HG02642 (cell line): ENCODE measurements around the gene CSMD2.

Source experiments
- ATAC-seq: cut with Tn5 transposase; IDR thresholded peaks from one replicate; pipeline ENCODE4 v1.9.1; 2021; ENCODE audit warnings: mild to moderate bottlenecking; ENCODE audit not compliant: unreplicated experiment, poor library complexity

CSMD2 gene

DNA sequence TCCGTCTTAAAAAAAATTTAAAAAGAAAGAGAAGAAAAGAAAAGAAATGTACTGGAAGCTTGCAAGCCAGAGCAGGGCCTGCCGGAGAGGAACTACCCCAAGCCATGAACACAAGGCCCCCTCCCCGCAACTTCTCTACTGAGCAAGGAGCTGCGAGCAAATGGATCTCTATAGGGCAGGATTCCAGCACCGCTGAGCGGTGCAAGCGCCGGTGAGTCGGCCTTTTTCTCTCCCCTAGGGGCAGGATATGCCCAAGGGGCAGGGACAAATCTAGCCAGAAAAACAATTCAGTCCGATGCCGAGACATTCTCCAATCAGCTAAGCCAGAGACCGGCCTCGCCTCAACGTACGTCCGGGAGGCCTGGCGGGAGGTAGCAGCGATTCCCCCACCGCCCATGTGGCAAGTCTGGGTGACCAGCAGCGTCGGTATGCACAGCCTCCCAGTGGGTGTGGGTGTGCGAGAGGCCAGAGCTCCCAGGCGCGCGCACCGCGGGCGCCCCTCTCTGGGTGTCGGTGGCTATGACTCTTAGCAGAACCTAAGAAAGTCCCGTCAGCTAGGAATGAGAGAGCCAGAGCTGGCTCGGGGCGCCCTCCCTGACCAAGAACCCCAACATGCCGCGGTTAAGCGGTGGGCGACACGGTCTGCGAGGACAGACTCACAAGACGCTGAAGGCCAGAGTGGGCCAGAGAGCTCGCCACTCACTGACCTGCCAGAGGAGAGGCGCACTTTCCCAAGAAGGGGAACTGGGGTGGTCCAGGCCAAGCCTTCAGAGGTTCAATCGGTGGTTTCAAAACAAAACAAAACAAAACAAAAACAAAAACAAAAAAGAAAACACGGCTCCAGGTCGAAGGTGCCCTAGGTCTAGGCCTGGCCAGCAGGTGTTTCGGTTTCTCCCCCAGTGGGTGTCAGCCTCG is 1.9 kb downstream of the CSMD2 start:
- peak; percentile 75 for ATAC-seq

DNA sequence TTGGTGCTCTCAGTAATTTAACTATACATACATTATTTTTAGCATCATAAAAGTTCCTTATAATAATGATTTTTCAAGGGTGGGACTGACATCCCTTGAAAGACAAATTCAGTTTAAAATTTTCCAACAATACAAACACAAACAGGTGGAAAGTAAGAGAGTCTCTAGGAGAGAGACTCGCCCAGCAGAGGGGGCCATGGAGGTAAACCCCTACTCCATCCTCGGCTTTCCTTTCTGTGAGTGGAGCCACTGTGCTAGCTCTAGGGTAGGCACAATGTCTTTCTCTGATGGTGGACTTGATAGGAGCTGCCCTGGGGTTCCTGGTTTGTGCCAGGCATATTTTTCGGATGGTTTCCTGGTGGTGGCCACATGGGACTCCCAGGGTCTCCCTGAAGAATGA is 8.3 kb downstream of the CSMD2 start:
- ATAC-seq, result no peak

DNA sequence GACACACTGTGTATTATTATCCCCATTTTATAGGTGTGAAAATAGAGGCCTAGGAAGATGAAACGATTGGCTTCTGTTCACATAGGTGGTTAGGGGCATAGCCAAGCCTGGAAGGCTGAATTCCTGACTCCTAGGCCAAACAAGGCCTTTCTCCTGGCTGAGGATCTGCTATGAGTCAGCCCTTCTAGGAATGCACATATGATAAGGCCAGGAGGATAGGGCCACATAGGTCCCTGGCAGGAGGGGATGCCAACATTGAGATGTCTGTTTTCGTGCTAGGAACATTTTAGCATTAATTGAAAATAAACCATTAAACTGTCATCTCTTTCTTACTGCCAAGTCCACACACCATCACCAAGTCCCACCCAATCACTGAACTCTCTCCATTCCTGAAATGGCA is 9.2 kb downstream of the CSMD2 start:
- ATAC-seq, result no peak

DNA sequence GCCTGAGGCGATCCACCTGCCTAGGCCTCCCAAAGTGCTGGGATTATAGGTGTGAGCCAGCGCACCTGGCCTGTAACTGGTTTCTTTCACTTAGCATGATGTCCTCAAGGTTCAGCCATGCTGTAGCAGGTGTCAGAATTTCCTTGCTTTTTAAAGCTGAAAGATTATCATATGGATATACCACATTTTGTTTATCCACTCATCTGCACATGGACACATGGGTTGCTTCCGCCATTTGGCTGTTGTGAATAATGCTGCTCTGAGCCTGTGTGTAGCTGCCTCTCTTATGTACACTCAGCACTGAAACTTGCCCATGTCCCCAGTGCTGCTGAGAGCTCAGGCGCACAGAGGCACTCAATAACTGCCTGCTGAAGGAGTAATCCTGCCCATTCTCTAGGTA is 11.8 kb downstream of the CSMD2 start:
- no peak for ATAC-seq

DNA sequence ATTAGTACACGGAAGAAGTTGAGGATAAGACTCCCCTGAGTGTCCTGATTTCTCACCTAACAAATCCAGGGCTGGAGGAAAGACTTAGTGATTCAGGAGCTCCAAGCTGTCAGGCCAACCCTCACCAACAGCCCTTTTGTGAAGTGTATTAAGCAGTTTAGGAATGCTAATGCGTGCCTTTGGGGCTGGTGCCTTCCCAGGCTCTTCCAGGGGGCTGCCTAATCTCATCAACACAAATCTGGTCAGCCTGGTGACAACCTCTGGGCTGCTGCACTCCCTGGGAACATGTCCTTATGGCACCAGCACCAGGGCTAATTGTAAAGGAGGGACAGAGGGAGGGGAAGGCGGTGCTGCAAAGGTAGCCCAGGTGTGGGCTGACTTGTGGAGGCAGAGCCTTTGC is 15.5 kb downstream of the CSMD2 start:
- no peak for ATAC-seq

DNA sequence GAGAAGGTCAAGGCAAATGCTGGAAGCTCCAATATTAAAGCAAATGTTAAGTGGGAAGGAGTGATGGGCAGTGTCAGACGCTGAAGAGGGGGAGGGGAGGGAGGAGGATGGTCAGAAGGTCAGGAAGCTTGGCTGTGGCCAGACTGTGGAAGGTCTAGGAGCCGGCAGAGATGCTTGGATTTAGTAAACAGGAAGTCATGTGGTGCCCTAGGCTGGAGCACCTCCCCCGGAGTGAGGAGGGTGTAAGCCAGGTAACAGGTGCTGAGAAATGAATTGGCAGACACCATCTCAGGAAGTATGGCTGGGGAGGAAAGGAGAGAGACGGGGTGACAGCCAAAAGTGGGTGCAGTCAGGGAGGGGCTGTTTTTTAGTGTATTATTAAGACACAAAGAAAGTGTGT is 17.7 kb downstream of the CSMD2 start:
- no peak for ATAC-seq

DNA sequence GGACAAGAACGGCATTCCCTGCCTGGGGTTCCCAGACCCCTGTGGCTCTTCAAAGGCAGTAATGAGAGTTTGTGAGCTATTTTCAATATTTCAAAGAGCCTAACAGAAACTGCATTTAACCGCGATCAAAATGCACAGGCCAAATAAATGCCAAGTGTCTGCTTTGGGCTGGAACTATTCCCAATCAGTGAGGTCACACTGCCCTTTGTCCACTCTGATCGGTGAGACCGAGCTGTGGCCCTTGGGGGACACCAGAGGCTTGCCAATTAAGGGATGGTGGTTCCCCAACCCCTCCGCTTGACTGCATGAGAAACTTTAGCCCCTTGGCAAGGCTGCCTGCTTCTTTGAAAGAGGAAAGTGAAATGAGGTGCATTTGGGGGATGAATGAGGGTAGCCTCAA is 20.3 kb downstream of the CSMD2 start:
- no peak for ATAC-seq

DNA sequence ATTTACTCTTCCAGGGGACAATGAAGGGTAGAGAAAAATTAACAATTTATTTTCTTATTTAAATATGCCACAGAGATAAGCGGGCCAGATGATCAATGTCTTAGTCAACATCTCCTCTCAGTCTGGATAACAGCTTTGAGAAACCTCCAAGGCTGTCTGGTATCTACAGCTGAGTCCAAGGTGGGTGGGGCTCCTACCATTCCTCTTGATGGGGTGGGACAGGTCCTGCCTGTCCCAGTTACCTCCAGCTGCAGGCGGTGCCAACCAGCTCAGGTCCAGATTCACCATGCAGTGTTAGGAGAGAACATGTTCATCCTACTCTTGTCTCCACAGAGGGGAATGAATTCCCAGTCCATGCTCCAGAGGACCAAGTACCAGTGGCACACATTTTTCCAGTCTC is 21.1 kb downstream of the CSMD2 start:
- no peak for ATAC-seq

DNA sequence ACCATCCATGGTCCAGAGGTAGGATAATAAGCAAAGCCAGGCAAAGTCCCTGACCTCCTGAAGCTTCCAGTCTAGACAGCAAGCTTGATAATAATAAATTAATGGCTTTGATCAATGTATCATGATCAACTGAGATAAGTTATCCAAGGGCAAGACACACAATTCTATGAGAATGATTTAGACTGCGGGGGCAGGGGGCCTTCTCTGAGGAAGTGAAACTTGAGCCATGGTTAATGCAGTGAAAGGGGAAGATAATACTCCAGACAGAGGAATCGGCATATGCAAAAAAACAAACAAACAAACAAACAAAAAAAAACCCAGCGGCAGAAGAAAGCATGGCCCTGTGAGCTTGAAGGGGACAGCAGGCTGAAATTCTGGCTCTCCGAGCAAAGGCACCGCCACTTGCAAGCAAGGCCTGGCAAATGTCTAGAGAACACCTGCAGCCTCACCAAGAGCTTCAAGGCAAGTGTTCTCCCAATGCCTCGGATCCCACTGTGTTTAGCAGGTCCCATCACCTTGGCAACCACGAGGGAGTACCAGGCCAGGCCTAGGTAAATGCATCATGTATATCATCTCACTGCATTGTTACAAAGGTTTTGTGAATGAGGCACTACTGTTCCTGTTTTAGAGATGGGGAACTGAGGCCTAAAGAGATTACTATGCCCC is 24.9 kb downstream of the CSMD2 start:
- ATAC-seq, result no peak

DNA sequence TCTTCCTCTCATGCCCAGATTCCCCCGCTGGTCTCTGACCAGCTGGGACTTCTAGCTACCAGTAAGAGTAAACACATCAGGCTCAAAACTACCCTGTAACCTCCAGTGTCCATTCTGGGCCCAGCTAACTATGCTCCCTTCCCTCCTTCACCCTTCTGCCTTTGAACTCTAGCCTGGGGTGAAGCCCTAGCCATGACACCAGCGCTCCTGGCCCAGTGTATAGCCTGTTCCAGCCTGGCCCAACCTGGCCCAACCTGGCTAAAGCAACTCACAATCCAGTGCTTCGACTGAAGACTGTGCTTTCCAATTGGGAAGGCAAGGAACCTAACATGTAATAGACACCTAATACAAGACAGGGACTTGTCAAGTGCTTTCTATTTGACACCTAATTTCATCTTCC is 27.6 kb downstream of the CSMD2 start:
- ATAC-seq, result no peak

DNA sequence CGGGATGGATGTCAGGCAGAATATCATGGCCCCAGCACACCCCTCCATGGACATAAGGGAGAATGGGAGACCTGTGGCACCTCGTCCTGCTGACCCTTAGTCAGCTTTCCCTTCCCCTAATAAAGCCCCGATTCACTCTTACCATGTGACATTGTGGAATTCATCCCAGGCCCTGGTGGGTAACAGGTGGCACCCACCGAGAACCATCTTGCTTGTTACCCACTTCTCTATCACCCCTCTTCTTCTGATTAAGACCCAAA is 32.9 kb downstream of the CSMD2 start:
- ATAC-seq, result no peak

DNA sequence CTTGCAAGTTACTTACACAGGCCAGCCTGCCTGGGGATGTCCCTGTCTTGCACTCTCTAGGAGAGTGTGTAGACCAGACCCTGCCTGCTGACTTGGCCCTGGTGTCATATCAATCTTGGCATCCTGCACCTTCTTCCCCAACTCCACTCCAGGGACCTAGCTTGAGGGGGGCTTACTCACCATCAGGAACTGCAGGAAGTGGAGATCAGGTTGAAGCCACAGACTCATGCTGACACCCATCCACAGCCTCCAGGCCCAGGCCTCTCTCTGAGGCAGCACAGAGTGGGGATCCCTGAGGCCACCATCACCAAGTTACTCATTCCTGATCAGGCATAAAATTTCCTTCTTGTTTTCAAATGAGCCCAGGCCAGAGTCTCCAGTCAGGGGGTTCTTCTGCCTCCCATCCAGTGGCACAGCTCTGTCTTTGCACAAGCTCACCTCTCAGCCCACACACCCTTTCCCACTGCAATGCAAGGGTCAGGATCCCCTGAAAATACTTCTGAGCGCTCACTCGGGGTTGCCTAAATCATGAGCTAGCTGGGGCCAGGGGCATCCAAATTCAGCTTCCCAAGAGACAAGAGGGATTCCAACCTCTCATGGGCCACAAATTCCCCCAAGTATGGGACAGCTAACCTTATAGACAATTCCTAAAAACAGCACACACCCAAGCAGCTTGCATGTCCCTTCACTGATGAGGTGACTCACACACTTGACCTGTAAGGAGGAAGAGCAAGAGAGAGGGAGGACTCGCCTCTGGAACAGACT is 33.5 kb downstream of the CSMD2 start:
- no peak for ATAC-seq

DNA sequence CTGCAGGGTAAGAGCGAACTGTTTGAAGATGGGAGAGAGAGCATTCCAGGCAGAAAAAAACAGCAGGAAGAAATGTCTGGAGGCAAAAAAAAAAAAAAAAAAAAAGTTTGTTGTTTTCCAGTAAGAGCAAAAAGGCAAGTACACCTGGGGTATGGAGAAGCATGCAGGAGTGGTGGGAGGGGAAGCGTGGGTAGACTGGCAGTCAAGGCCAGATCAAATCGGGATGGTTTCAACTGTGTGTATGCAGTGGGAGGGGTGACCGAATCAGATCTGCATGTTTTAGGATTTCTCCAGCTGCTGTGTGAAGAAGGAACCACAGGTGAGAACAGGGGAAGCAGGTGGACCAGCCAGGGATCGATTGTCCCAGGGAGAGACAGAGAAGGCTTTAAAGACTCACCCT is 34.7 kb downstream of the CSMD2 start:
- no peak for ATAC-seq

DNA sequence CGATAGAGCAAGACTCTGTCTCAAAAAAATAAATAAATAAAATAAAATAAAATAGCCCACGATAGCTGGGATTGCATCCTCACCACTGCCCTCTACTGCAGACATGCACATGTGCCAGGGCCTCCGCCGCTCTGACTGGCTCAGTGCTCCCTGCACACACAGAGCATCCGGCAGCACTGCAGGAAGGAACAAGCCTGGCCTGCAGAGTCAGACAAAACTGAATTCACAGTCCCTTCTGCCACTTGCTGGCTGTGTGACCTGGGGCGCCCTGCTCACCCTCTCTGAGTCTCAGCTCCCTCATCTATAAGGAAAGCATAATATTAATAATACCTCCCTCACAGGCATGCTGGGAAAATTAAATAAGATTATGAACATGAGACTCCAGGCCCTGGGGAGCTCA is 35.4 kb downstream of the CSMD2 start:
- no peak for ATAC-seq

DNA sequence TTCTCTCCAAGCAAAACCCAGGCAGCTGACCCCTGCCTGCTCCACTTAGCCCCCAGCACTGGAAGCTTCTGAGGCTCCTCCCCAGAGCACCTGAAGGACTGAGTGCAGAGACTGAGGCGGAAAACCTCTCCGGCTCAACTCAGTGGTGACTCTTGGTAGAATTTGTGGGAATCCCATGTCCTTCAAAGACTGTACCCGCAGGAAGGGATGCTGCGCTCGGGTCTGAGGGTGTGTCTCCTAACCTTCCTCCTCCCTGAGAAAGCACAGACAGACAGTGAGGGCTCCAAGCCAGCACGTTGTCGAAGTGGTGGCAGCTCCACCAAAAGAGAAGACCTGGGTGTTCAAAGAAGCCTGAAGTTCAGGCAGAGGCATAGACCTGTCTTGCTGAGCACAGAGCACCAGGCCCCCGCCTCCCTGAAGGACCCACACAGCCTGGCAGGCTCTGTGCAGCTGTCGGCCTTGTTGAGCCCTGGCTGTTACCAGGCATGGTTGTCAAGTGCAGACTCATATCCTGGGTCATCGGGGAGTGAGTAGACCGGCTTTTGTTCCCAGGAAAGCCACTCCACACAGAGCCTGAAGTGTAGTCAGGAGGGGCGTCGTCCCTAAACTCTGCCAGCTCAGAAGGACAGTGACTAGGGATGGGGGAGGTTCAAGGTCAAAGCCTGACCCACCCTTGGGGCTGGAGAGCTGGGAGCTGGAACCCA is 36.7 kb downstream of the CSMD2 start:
- ATAC-seq, result no peak

DNA sequence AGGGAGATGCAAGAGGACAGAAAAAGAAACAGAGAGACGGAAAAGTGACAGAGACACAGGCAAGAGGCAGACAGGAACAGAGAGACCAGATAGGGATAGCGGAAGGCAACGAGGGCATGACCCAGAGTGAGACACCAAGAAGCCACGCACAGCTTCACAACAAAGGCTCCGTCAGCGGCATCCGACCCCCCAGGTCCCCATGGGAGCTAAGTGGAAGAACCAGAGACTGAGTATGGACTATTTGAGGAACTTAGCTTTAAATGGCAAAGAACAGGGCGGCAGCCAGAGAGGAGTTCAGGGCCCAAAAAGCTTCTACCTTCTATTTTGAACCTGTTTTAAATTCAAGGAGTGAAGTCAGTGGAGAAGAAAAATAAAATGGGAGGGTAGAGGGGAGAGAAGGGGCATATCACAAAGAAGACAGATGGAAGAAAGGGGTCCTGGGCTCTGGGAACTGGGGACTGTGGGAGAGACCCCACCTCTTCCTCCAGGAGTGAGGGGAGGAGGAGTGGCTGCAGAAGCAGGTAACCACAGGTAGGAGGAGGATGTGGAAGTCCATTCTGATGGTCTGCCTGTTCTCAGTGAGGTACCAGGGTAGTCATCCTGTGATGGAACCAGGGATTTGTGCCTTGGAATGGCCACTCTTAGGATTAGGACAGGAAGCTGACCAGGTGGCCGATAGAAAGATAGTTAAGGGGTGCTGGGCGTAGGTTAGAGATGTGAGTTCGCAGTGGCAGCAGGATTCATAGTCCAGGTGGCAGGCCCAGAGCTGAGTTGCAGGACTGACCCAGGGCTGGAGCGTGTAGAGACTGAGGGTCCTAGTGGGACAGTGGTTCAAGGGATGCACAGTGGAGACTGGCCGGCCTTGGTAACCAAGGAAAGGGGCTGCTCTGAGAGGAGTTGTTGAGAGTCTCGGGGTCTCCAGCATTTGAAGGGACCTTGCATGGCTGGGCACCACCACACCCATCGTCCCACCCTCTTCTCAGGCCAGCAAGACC is 37.7 kb downstream of the CSMD2 start:
- ATAC-seq, result no peak

DNA sequence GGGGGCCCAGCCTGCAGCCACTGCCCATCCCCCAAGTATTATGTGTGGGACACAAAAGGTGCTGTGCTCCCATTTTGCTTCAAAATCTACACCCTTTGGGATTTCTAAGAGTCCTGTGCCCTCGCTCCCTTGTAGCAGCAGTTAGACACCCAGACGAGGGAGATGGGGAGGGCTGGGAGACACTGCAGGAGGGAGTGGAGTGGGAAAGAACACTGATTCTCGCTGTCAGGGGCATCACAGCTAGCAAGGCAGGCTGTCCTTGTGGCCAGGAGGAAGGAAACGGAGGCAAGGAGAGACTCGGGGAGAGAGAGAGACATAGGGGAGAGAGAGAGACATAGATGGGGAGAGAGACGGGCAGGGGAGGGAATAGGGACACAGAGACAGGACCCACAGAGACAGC is 38.5 kb downstream of the CSMD2 start:
- ATAC-seq, result no peak

DNA sequence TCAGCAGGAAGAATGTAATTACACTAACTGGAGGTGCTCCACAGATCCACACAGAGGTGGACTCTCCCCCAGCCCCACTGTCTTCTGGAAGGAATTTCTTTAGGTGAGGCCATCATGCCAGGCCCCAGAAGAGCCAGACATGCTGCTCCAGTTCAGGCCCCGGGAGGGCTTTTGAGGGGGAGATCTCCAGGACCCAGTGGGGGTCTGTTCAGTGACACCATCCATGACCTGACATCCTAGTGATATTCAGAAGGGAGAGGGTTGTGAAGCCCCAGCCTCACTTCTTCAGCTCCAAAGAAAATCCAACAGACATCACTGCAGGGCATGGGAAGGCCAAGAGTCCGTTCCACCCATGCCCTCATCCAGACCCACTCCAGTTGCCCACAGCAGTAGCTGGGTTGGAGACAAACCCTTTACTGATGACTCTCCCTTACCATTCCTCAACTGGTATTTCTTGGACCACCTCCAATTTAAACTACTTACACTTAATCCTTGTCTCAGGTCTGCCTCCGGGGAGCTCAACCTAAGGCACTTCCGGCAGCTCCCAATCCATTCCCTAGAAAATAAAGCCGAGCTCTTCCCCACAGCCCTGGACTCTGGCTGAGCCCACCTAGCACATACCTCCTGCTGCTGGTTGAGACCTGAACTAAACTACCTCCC is 39.2 kb downstream of the CSMD2 start:
- no peak for ATAC-seq
